Tibial nerve (tissue), 4 donors: ENCODE results near the gene TDRD9. TPM values are rescaled to one million over a fixed set of nuclear protein-coding genes. Genes with fewer than 3 reads are reported as not detected.

ENCODE experiments used
- DNase-seq, 2 donors: peaks; one replicate each; pipeline ENCODE4 v3.0.0-alpha.2; 2019; ENCODE audit warnings: low spot score in 2 of 2
- H3K27ac ChIP-seq, 4 donors: fragments of 200-600 bp; sonication (generic) in 3 of 4; one replicate each; pipeline ENCODE4 v1.5.1; 2017 to 2019; ENCODE audit warnings: mild to moderate bottlenecking in 1 of 4
- H3K27me3 ChIP-seq, 2 donors: fragments of 200-600 bp; sonication (generic) in 1 of 2; one replicate each; pipeline versions ENCODE4 v1.5.1 to v1.6.0; 2017 to 2019
- H3K36me3 ChIP-seq, 3 donors: fragments of 200-600 bp; sonication (generic); one replicate each; pipeline ENCODE4 v1.5.1; 2018 to 2019
- H3K4me1 ChIP-seq, 4 donors: fragments of 200-600 bp; sonication (generic) in 3 of 4; one replicate each; pipeline ENCODE4 v1.5.1; 2017 to 2019
- H3K4me3 ChIP-seq, 4 donors: fragments of 200-600 bp; sonication (generic) in 3 of 4; one replicate each; pipeline ENCODE4 v1.5.1; 2017 to 2019; ENCODE audit warnings: mild to moderate bottlenecking in 1 of 4, moderate library complexity in 1 of 4
- H3K9me3 ChIP-seq, 4 donors: fragments of 200-600 bp; sonication (generic) in 3 of 4; one replicate each; pipeline ENCODE4 v1.5.1; 2017 to 2019
- CTCF ChIP-seq, 5 experiments: fragments of 200-600 bp in 3 of 5; fragments of 450-650 bp in 2 of 5; sonication (generic) in 3 of 5; IDR thresholded peaks; one replicate each; pipeline ENCODE4 v1.5.1; 2016 to 2019; ENCODE audit warnings: antibody characterized with exemption in 5 of 5, mild to moderate bottlenecking in 3 of 5, moderate library complexity in 2 of 5
- EP300 ChIP-seq, 2 donors: sonication (generic); formaldehyde crosslinking; IDR thresholded peaks; one replicate each; pipeline ENCODE4 v1.6.1; 2017; ENCODE audit warnings: antibody characterized with exemption in 2 of 2, mild to moderate bottlenecking in 1 of 2
- POLR2A ChIP-seq, 2 donors: fragments of 450-650 bp; IDR thresholded peaks; one replicate each; pipeline ENCODE4 v1.6.1; 2017; ENCODE audit warnings: antibody characterized with exemption in 2 of 2, mild to moderate bottlenecking in 2 of 2, moderate library complexity in 2 of 2
- WGBS, 2 donors: methylation state at CpG; one replicate each; pipeline ENCODE4 v1.1.5; 2018; 5-methylcytosine and 5-hydroxymethylcytosine counted together
- total RNA-seq, 4 donors: library from RNA; depleted of rRNA; stranded (reverse); fragments of >200 nt; gene quantifications; one replicate each; pipeline ENCODE4 v1.1.0, GENCODE V29; 2016

Gene TDRD9
- total RNA-seq, 4 donors from 2014 or later, result under 0.01 to 1.9 (median 1.4) TPM

DNA sequence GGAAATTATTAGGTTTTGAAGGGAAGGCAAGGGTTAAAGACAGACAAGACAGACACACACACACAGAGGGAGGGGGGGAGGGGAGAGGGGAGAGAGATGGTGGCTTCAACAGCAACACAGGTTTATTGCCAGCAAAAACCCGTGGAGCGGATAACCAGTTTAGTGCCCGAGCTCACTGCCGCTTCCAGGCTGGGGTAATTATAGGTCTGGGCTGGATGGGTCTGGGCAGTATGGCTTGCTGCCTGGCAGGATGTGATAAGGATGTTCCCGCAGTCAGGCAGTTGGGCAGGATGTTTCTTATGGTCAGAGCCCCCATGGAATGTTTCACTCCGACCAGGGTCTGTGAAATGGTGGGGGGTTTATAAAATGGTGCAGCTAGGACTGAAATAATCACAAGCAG lies 4.4 kb upstream of the TDRD9 start:
- DNase-seq, result no peak
- TF ChIP-seq EP300 (IDR thresholded peaks at IDR 0.05) (no peak), POLR2A (IDR thresholded peaks at IDR 0.05) (no peak), CTCF (IDR thresholded peaks at IDR 0.05) (no peak)
- Histone ChIP-seq H3K36me3 (no peaks in the 10 kb centered on the region), H3K9me3 (no peaks in the 10 kb centered on the region), H3K4me1 (peaks cover 0 to 24% (median 15%) of the 10 kb centered on the region in 4 donors), H3K27me3 (peaks cover 0 to 25% of the 10 kb centered on the region in 2 donors), H3K27ac (no peak overlapping the region), H3K4me3 (no peak overlapping the region)
- 3 to 4% methylated on average over 6 of the region's 6 CpGs for WGBS, 2 donors

DNA sequence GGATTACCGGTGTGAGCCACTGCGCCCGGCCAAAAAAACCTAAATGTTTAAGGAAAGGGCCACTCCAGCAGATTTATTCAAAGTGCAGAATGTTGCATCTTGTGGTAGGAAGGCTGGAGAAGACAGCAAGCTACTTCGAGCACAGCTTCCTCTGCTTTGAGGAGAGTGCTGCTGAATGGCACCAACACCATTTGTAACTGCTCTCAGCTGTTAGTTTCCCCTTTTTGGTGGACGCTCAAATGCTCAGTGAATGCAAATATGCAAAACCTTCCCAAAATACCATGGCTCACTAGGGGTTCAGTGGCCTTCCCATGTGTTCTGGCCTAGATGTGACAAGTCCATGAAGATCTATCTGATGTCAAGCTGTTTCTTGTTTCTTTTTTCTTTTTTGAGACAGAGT lies 2.9 kb upstream of the TDRD9 start:
- H3K36me3 ChIP-seq, result no peaks in the 10 kb centered on the region
- no peak for DNase-seq
- no peak overlapping the region for H3K27ac ChIP-seq
- no peaks in the 10 kb centered on the region for H3K9me3 ChIP-seq
- WGBS, 2 donors, result 82 to 83% methylated on average over 5 of the region's 5 CpGs
- TF ChIP-seq POLR2A (IDR thresholded peaks at IDR 0.05) (no peak), CTCF (IDR thresholded peaks at IDR 0.05) (no peak), EP300 (IDR thresholded peaks at IDR 0.05) (no peak)
- peaks cover 0 to 25% of the 10 kb centered on the region in 2 donors for H3K27me3 ChIP-seq
- no peak overlapping the region for H3K4me3 ChIP-seq
- H3K4me1 ChIP-seq, result peaks cover 0 to 9% (median 3%) of the 10 kb centered on the region in 4 donors

DNA sequence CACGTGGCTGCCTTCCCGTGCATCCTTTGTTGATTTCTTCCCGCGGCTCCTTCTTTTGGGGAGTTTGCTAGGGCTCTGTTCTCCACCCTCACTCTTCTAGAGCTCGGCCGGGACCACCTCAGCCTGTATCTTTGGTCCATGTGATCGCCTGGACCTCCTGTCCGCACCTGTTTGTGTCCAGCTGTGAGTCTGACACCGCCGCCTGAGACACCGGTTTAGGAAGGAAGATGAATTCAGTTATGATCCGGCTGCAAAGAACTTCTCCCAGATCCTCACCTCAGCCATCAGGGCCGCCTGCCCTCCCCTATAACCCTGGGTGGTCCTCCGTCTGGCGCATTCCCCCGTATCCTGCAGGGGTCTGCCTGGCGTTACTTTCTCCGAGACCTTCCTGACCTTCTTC lies 690 bp upstream of the TDRD9 start:
- no peaks in the 10 kb centered on the region for H3K36me3 ChIP-seq
- no peak overlapping the region for H3K27ac ChIP-seq
- WGBS, 2 donors, result 90 to 91% methylated on average over 18 of the region's 18 CpGs
- no peaks in the 10 kb centered on the region for H3K4me1 ChIP-seq
- H3K27me3 ChIP-seq, result peaks cover 0 to 24% of the 10 kb centered on the region in 2 donors
- no peak for TF ChIP-seq POLR2A (IDR thresholded peaks at IDR 0.05)
- TF ChIP-seq CTCF (IDR thresholded peaks at IDR 0.05), result no peak
- TF ChIP-seq EP300 (IDR thresholded peaks at IDR 0.05), result no peak
- DNase-seq, result no peak
- no peak overlapping the region for H3K4me3 ChIP-seq
- no peaks in the 10 kb centered on the region for H3K9me3 ChIP-seq

GRCh38 chr14:103930051-103930604 lies 1.9 kb downstream of the TDRD9 start:
- Histone ChIP-seq H3K27ac (no peak overlapping the region), H3K4me3 (no peak overlapping the region), H3K27me3 (peaks cover 0 to 9% of the 10 kb centered on the region in 2 donors), H3K4me1 (no peaks in the 10 kb centered on the region), H3K36me3 (no peaks in the 10 kb centered on the region), H3K9me3 (no peaks in the 10 kb centered on the region)
- no peak for DNase-seq
- 82 to 90% methylated on average over 14 of the region's 14 CpGs for WGBS, 2 donors
- TF ChIP-seq EP300 (IDR thresholded peaks at IDR 0.05), result no peak
- TF ChIP-seq POLR2A (IDR thresholded peaks at IDR 0.05), result no peak
- TF ChIP-seq CTCF (IDR thresholded peaks at IDR 0.05), result no peak

DNA sequence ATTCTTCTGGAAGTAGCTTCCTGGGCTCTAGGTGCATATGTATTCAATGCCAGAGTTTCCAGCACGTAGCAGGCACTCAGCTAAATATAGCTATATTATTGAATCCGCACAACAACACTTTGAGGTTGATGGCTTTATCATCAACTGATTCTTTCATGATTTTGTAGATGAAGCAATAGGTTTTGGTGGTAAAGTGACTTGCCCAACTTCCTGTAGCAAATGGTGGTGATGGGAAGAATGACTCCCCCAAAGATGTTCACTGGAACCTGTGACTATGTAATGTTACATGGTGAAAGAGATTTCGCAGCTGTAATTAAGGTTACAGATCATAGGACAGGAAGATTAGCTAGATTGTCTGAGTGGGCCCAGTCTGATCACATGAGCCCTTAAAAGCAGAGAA lies 3.2 kb downstream of the TDRD9 start:
- no peak overlapping the region for H3K4me3 ChIP-seq
- H3K27me3 ChIP-seq, result peaks cover 0 to 9% of the 10 kb centered on the region in 2 donors
- H3K9me3 ChIP-seq, result no peaks in the 10 kb centered on the region
- WGBS, 2 donors, result 75 to 86% methylated on average over 3 of the region's 3 CpGs
- no peaks in the 10 kb centered on the region for H3K4me1 ChIP-seq
- TF ChIP-seq CTCF (IDR thresholded peaks at IDR 0.05), result no peak
- TF ChIP-seq POLR2A (IDR thresholded peaks at IDR 0.05), result no peak
- TF ChIP-seq EP300 (IDR thresholded peaks at IDR 0.05), result no peak
- no peak for DNase-seq
- no peak overlapping the region for H3K27ac ChIP-seq
- no peaks in the 10 kb centered on the region for H3K36me3 ChIP-seq
